Epithelial cell of prostate (primary cell): ENCODE measurements around the gene TNS3.

Experiments
- DNase-seq: peaks from one replicate; pipeline ENCODE4 v3.0.0-alpha.2; 2011; ENCODE audit warnings: low read depth, low spot score
- H3K27ac ChIP-seq: fragments of 450-650 bp; 2 replicates; pipeline ENCODE4 v1.5.1; 2017; ENCODE audit warnings: mild to moderate bottlenecking

The TNS3 gene

GRCh38 chr7:47568547-47568946 lies 13.4 kb downstream of the TNS3 start:
- no peak for DNase-seq

DNA sequence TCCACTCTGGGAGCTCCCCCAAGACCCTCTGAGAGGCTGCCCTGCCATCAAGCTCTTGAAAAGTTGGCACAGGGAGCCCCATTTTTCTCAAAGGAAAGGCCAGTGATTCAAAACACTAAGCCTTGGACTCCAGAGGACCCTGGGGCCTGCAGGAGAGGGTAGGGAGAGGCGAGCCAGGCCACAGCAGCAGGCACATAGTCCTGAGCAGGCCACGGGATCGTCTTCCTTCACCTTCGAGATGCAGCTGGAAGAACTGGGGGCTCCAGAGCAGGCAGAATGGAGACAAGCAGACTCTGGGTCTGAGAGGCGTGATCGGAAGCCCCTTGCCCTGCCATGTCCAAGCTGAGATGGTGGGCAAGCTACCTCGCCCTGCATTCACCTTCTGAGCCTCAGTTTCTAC lies 13.9 kb downstream of the TNS3 start:
- H3K27ac ChIP-seq: no peak overlapping the region
- no peak for DNase-seq

More at GRCh38 chr7:47568547-47568946, 13.4 kb downstream of the TNS3 start:
- no peak overlapping the region for H3K27ac ChIP-seq

DNA sequence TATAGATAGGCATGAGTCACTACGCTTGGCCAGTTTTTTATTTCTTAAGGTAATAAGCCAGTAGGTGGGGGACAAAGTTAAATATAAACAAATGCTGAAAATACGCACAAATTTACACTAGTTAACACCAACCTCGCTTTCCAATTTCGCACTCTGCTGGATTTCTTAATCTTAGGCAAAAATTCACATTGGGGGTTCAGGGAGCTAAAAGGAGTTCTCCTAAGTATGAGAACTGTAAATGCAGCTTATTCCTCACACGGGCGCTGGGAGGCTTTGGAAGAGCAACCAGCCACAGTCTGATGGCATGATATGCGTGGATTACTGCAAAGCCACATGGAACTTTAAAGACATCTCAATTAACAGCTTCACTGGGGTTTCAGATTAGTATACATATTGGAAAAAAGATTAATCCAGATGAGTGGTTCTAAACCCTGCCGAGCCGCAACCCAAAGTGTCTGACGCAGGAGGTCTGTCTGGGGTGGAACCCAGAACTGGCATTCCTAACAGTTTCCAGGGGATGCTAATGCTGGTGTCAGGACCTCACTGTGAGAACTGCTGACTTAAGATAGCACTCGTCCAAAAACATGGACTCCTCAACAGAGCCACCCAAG lies 16.2 kb downstream of the TNS3 start:
- no peak overlapping the region for H3K27ac ChIP-seq
- DNase-seq: no peak

DNA sequence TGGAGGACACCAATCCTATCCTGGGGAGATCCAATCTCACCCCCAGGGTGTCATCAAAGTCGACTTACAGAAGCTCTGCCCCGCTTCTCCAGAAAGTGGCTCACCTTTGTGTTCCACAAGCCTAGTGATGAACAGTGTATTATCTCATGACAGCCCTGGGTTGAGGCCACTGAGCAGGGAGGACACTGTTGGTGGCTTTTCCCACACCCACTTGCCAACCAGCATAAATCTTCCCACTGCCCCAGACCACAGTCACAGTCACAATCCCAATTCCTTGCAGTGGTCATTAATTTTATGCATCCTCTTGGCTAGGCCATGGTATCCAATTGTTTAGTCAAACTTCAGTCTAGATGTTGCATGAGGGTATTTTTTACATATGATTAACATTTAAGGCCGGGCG lies 18.4 kb downstream of the TNS3 start:
- H3K27ac ChIP-seq: no peak overlapping the region
- no peak for DNase-seq

GRCh38 chr7:47561715-47562446 lies 20.0 kb downstream of the TNS3 start:
- DNase-seq: no peak
- no peak overlapping the region for H3K27ac ChIP-seq

- H3K27ac ChIP-seq: no peak overlapping the region
Measured at GRCh38 chr7:47559306-47560220, 22.3 kb downstream of the TNS3 start.

GRCh38 chr7:47557694-47558670 lies 23.9 kb downstream of the TNS3 start:
- DNase-seq: peak; percentile 80
- H3K27ac ChIP-seq: peak overlapping the region; percentile 82

More at GRCh38 chr7:47559306-47560220, 22.3 kb downstream of the TNS3 start:
- DNase-seq: no peak

- H3K27ac ChIP-seq: peak overlapping the region; percentile 82
- no peak for DNase-seq
Measured at GRCh38 chr7:47557317-47557693, 24.6 kb downstream of the TNS3 start.

DNA sequence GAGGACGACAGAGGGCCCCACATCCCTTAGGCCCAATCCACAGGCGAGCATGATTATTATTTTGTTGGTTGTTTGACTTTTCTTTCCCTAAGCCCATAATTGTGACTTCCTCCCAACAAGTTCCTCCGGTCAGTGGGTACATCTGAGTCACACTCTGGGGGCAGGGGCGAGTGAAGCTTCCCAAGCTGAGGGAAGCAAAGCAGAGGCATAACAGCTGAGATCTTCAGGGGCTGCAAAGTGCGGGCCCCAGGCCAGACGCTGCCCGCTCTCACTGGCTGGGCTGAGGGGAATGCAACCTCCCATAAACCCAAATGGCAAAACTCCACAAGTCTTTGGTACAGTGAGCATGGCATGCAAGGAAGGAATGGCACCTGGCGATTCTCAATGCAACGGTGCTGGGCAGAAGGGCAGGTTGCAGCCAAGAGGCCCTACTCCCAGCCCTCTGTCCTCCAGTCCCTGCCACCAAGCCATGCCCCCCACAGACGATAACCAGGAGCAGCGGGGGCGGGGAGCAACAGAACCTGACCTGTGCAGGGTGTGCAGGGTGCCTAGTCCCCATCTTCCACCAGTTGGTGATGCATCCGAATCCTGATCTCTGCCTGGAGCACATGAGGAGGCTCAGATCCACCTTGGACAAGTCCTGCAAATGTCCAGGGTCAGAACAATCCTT lies 25.3 kb downstream of the TNS3 start:
- peak overlapping the region; percentile 82 for H3K27ac ChIP-seq
- no peak for DNase-seq

GRCh38 chr7:47553309-47553708 lies 28.6 kb downstream of the TNS3 start:
- no peak for DNase-seq
- no peak overlapping the region for H3K27ac ChIP-seq

GRCh38 chr7:47552621-47553020 lies 29.3 kb downstream of the TNS3 start:
- no peak overlapping the region for H3K27ac ChIP-seq
- DNase-seq: no peak

DNA sequence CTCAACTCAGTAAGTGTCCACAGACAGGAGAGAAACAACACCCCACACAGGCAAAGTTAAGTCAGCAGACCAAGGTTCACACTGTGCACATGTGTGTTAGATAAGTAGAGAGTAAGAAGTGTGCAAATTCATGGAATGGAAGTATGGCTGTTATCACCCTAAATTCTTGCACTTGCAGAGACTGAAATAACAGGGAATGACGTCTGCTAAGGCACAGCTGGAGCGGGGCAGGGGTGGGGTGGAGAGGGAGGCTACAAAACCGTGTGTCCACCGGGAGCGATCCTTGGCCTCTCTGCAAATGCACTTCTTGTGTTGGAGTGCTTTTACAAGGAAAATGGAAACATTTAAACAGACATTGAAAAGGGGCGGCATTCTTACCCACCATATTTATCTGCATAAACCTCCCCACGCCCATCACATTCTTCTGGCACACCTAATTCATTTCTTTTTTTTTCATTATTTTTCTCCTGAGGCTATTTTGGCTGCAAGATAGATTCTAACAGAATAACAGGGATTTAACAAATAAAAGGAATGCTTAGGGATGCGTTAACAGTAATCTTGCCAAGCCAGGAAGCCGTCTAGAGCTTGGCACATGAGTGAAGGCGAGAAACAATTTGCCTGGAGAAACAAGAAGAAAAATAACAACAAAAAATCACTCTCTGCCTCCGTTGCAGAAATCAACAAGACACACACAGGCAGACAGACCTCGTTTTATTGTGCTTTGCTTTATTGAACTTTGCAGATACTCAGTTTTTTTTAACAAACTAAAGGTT lies 30.1 kb downstream of the TNS3 start:
- no peak overlapping the region for H3K27ac ChIP-seq
- no peak for DNase-seq

- no peak for DNase-seq
- H3K27ac ChIP-seq: no peak overlapping the region
Measured at GRCh38 chr7:47550788-47551470, 31.0 kb downstream of the TNS3 start.

- H3K27ac ChIP-seq: no peak overlapping the region
- no peak for DNase-seq
Measured at GRCh38 chr7:47549916-47550315, 32.0 kb downstream of the TNS3 start.

DNA sequence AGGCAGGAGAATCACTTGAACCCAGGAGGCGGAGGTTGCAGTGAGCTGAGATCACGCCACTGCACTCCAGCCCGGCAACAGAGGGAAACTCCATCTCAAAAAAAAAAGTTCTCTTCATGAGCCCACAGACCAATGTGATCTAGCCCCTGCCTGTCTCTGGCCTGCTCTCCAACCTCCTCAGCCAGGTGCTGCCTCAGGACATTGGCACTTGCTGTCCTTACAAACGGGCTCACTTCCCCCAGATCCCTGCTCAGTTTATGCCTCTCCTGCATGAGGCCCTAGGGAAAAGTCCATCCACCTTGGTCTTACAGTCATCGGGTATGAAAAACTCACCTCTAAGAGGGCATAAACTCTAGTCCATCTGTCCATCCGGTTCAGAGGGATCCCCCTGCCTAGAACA lies 32.5 kb downstream of the TNS3 start:
- DNase-seq: no peak
- no peak overlapping the region for H3K27ac ChIP-seq

DNA sequence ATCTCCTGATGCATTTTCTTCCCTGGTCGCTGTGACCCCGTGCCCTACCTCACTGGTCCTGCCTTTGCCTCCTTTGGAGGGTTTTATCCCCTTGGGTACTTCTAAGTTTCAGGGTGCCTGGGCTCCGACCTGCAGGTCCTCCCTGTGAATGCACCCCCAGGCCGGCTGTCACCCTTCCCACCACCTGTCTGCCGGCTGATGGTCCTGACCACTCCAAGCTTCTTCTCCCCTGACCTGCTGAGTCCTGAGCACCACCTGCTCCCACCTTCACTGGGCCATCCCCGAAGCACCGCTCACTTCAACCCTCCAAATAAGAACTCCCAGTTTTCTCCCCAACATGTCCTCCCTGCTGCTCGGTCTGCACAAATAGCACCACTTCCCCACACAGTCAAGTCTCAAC lies 33.4 kb downstream of the TNS3 start:
- no peak overlapping the region for H3K27ac ChIP-seq
- no peak for DNase-seq

- no peak for DNase-seq
- no peak overlapping the region for H3K27ac ChIP-seq
Measured at GRCh38 chr7:47546733-47547494, 35.0 kb downstream of the TNS3 start.
